IMR-90 (cell line): Measurements from ENCODE around the gene PHLDA2. TPM values are rescaled to one million over a fixed set of nuclear protein-coding genes. Genes with fewer than 3 reads are reported as not detected.

Experiments
- ATAC-seq: fragments of 200-7000 bp; cut with Tn5 transposase; 2 replicates; pipeline ENCODE4 v1.9.1; 2020; ENCODE audit warnings: low read depth, mild to moderate bottlenecking, moderate library complexity
- BruUV-seq: library from RNA; stranded (reverse); fragments of 400-500 nt; replicated peaks from 2 replicates; lab custom pipeline; 2021; lab: Mats Ljungman, UMichigan
- CTCF ChIA-PET: fragments of 300-600 bp; formaldehyde crosslinking; extraction: SDS; loops from one replicate; lab custom pipeline; 2021; ENCODE audit warnings: antibody characterized with exemption; lab: Yijun Ruan, JAX
- POLR2A ChIA-PET: fragments of 300-600 bp; sonication (Branson Sonifier 250); formaldehyde crosslinking; loops from one replicate; lab custom pipeline; 2022; ENCODE audit warnings: antibody characterized with exemption; ENCODE audit not compliant: unreplicated experiment; lab: Charles Lee
- DNase-seq: peaks from one replicate; pipeline ENCODE4 v3.0.0; 2013
- H2AFZ ChIP-seq: replicated peaks from 2 replicates; pipeline ENCODE3; 2013; ENCODE audit warnings: low read length, mild to moderate bottlenecking; ENCODE audit not compliant: poor library complexity
- H2AK5ac ChIP-seq: 2 replicates; pipeline ENCODE4 v1.6.1; 2013; ENCODE audit warnings: low read depth, low read length, inconsistent platforms
- H2AK9ac ChIP-seq: replicated peaks from 2 replicates; pipeline ENCODE3; 2013; ENCODE audit warnings: mild to moderate bottlenecking, low read depth, low read length, moderate library complexity; ENCODE audit not compliant: poor library complexity
- H2BK120ac ChIP-seq: 2 replicates; pipeline ENCODE4 v1.6.1; 2013; ENCODE audit warnings: low read depth, low read length, inconsistent platforms
- H2BK15ac ChIP-seq: 3 replicates; pipeline ENCODE4 v1.6.1; 2013; ENCODE audit warnings: low read depth, low read length, inconsistent platforms
- H2BK20ac ChIP-seq: 2 replicates; pipeline ENCODE4 v1.6.1; 2013; ENCODE audit warnings: low read depth, mild to moderate bottlenecking, inconsistent platforms, low read length, moderate library complexity
- H2BK5ac ChIP-seq: 2 replicates; pipeline ENCODE4 v1.6.1; 2013; ENCODE audit warnings: mild to moderate bottlenecking, low read depth, low read length, inconsistent platforms; ENCODE audit not compliant: poor library complexity, severe bottlenecking
- H3K14ac ChIP-seq: replicated peaks from 2 replicates; pipeline ENCODE4 v1.6.1; 2013; ENCODE audit warnings: low read depth, low read length, inconsistent platforms
- H3K18ac ChIP-seq: 2 replicates; pipeline ENCODE4 v1.6.1; 2013; ENCODE audit warnings: low read depth, low read length, control low read depth
- H3K23ac ChIP-seq: 2 replicates; pipeline ENCODE4 v1.6.1; 2013; ENCODE audit warnings: low read depth, low read length, inconsistent platforms
- H3K27ac ChIP-seq: 2 replicates; pipeline ENCODE4 v1.5.1; 2013; ENCODE audit warnings: mild to moderate bottlenecking, control low read depth, low read length; ENCODE audit not compliant: insufficient read depth
- H3K27me3 ChIP-seq: 2 replicates; pipeline ENCODE4 v1.6.1; 2013; ENCODE audit warnings: low read length; ENCODE audit not compliant: control insufficient read depth, insufficient read depth
- H3K36me3 ChIP-seq: 2 replicates; pipeline ENCODE4 v1.6.1; 2013; ENCODE audit warnings: low read length, mixed read lengths; ENCODE audit not compliant: control insufficient read depth, insufficient read depth
- H3K4ac ChIP-seq: 2 replicates; pipeline ENCODE4 v1.6.1; 2013; ENCODE audit warnings: low read depth, low read length, inconsistent platforms
- H3K4me1 ChIP-seq: 2 replicates; pipeline ENCODE4 v1.6.1; 2013; ENCODE audit warnings: low read length, mixed read lengths; ENCODE audit not compliant: control insufficient read depth, insufficient read depth
- H3K4me2 ChIP-seq: 2 replicates; pipeline ENCODE4 v1.6.1; 2013; ENCODE audit warnings: low read depth, mild to moderate bottlenecking, control low read depth, low read length, moderate library complexity
- H3K4me3 ChIP-seq: 2 replicates; pipeline ENCODE4 v1.5.1; 2013; ENCODE audit warnings: low read depth, mild to moderate bottlenecking, control low read depth, low read length, moderate library complexity; ENCODE audit not compliant: insufficient read depth
- H3K56ac ChIP-seq: 2 replicates; pipeline ENCODE4 v1.6.1; 2013; ENCODE audit warnings: low read length, inconsistent platforms; ENCODE audit not compliant: insufficient read depth; ENCODE audit errors: extremely low read depth
- H3K79me1 ChIP-seq, 2 experiments: 2 replicates each; pipeline ENCODE4 v1.6.1; 2013; ENCODE audit warnings: low read length in 2 of 2, inconsistent platforms in 1 of 2, low read depth in 1 of 2
- H3K9ac ChIP-seq: 2 replicates; pipeline ENCODE4 v1.6.1; 2013; ENCODE audit warnings: low read depth, low read length, control low read depth
- H3K9me1 ChIP-seq: 2 replicates; pipeline ENCODE4 v1.6.1; 2013; ENCODE audit warnings: low read length, inconsistent platforms; ENCODE audit not compliant: insufficient read depth
- H3K9me3 ChIP-seq: 2 replicates; pipeline ENCODE4 v1.6.1; 2013; ENCODE audit warnings: low read length; ENCODE audit not compliant: control insufficient read depth, insufficient read depth
- H4K20me1 ChIP-seq: 2 replicates; pipeline ENCODE4 v1.6.1; 2013; ENCODE audit warnings: low read length, inconsistent platforms; ENCODE audit not compliant: insufficient read depth
- H4K5ac ChIP-seq: 2 replicates; pipeline ENCODE4 v1.6.1; 2013; ENCODE audit warnings: mild to moderate bottlenecking, low read depth, low read length, control low read depth
- H4K8ac ChIP-seq, 2 experiments: 2 replicates each; pipeline ENCODE4 v1.6.1; 2013; ENCODE audit warnings: low read depth in 2 of 2, low read length in 2 of 2, control low read depth in 1 of 2, inconsistent platforms in 1 of 2
- H4K91ac ChIP-seq: 2 replicates; pipeline ENCODE4 v1.6.1; 2013; ENCODE audit warnings: low read depth, low read length, inconsistent platforms; ENCODE audit not compliant: insufficient read depth
- CHD1 ChIP-seq: IDR thresholded peaks from 2 replicates; pipeline ENCODE4 v1.6.1; 2012; ENCODE audit warnings: low read depth, low read length, improper control_type of control experiment
- ELK1 ChIP-seq: fragments of 150-350 bp; IDR thresholded peaks from 2 replicates; pipeline ENCODE4 v1.6.1; 2016; ENCODE audit warnings: low read depth, mild to moderate bottlenecking, low read length, moderate library complexity, borderline replicate concordance
- FOS ChIP-seq: fragments of 150-350 bp; IDR thresholded peaks from 2 replicates; pipeline ENCODE4 v1.6.1; 2016; ENCODE audit warnings: low read depth, low read length
- MAFK ChIP-seq: IDR thresholded peaks from 2 replicates; pipeline ENCODE4 v1.6.1; 2012; ENCODE audit warnings: low read depth, low read length, improper control_type of control experiment
- MXI1 ChIP-seq: IDR thresholded peaks from 2 replicates; pipeline ENCODE4 v1.6.1; 2012; ENCODE audit warnings: low read depth, mild to moderate bottlenecking, low read length, moderate library complexity, borderline replicate concordance
- RAD21 ChIP-seq: IDR thresholded peaks from 2 replicates; pipeline ENCODE4 v1.6.1; 2012; ENCODE audit warnings: low read length, improper control_type of control experiment
- SMC3 ChIP-seq: fragments of 150-350 bp; IDR thresholded peaks from 2 replicates; pipeline ENCODE4 v1.6.1; 2016; ENCODE audit warnings: low read depth, mild to moderate bottlenecking, antibody characterized with exemption, low read length, moderate library complexity
- USF2 ChIP-seq: fragments of 150-350 bp; IDR thresholded peaks from 2 replicates; pipeline ENCODE4 v1.6.1; 2017; ENCODE audit warnings: mild to moderate bottlenecking, antibody characterized with exemption, low read length, low read depth
- WGBS, 2 experiments: methylation state at CpG; one replicate each; pipeline versions ENCODE4 v1.1.5 to v1.1.7; 2013; ENCODE audit warnings: missing lambda C conversion rate in 2 of 2; ENCODE audit not compliant: insufficient read length in 1 of 2; ENCODE audit errors: extremely low coverage in 2 of 2; 5-methylcytosine and 5-hydroxymethylcytosine counted together
- dilution Hi-C: fragments of 300-500 bp; cut with HindIII; formaldehyde crosslinking; loops from one replicate; pipeline ENCODE4 v1.14.3; 2018; ENCODE audit warnings: low sequenced_read_pairs; ENCODE audit not compliant: unreplicated experiment
- in situ Hi-C: fragments of 300-500 bp; cut with MboI; formaldehyde crosslinking; loops from 3 replicates; pipeline ENCODE4 v1.14.3; 2019; ENCODE audit warnings: low sequenced_read_pairs, inconsistent platforms, mixed read lengths
- intact Hi-C: fragments of 100-400 bp; cut with micrococcal nuclease; formaldehyde crosslinking; loops from 2 replicates; pipeline ENCODE4 v1.10.0; 2022
- polyA plus RNA-seq, 3 experiments: library from polyadenylated mRNA; depleted of rRNA; stranded (reverse); fragments of >200 nt; gene quantifications; 2 replicates each; pipeline ENCODE4 v1.2.3, GENCODE V29; 2012; ENCODE audit warnings: low replicate concordance in 1 of 3
- total RNA-seq: library from RNA; depleted of rRNA; stranded (reverse); fragments of >200 nt; gene quantifications from 2 replicates; pipeline ENCODE4 v1.2.3, GENCODE V29; 2012

Gene PHLDA2
- total and polyA plus RNA-seq, 2 of the 4 experiments (the other 2 are of a cell fraction) = 3.8 to 89.0 TPM

GRCh38 chr11:2908130-2908529 is 21.1 kb downstream of the PHLDA2 start:
- H4K20me1 ChIP-seq = no peaks in the 10 kb centered on the region
- H2AK5ac ChIP-seq = no peak overlapping the region
- H2BK5ac ChIP-seq = no peak overlapping the region
- no peak overlapping the region for H2BK20ac ChIP-seq
- H3K18ac ChIP-seq = no peak overlapping the region
- H3K27me3 ChIP-seq = no peaks in the 10 kb centered on the region
- H4K91ac ChIP-seq = no peak overlapping the region
- no peak for ATAC-seq
- intact Hi-C loops (no loop called here), in situ Hi-C loops (no loop called here), dilution Hi-C loops (no loop called here)
- peaks cover 11% of the 10 kb centered on the region for H3K9me1 ChIP-seq
- WGBS, 2 experiments = 60% methylated on average over 2 of the region's 14 CpGs; no CpG with 5 or more reads in 1 of the 2 experiments
- no peak overlapping the region for H2BK120ac ChIP-seq
- peaks cover 2% of the 10 kb centered on the region; the same call in 1 of the 2 replicates for H3K36me3 ChIP-seq
- H3K56ac ChIP-seq = no peak overlapping the region
- H3K79me1 ChIP-seq = peaks cover 0 to 9% of the 10 kb centered on the region in 2 experiments; a peak in 2 of 4 replicates
- H2BK15ac ChIP-seq = no peak overlapping the region
- H2AFZ ChIP-seq = no peak overlapping the region
- TF ChIP-seq MAFK (no peak), USF2 (no peak), CHD1 (no peak), RAD21 (no peak), SMC3 (no peak), FOS (no peak), ELK1 (no peak), MXI1 (no peak)
- no peak overlapping the region for H3K14ac ChIP-seq
- H3K9ac ChIP-seq = no peak overlapping the region
- no peak overlapping the region for H3K4me2 ChIP-seq
- BruUV-seq = no TSS peak
- no peak overlapping the region for H3K27ac ChIP-seq
- ChIA-PET CTCF (no interaction called here), POLR2A (no interaction called here)
- peaks cover 18% of the 10 kb centered on the region for H3K4me1 ChIP-seq
- peaks cover 3% of the 10 kb centered on the region; the same call in 1 of the 2 replicates for H3K9me3 ChIP-seq
- H4K8ac ChIP-seq = no peak overlapping the region
- H2AK9ac ChIP-seq = no peak overlapping the region
- DNase-seq = no peak
- no peak overlapping the region for H3K23ac ChIP-seq
- no peak overlapping the region for H3K4ac ChIP-seq
- no peak overlapping the region for H4K5ac ChIP-seq
- no peak overlapping the region for H3K4me3 ChIP-seq
